Measurements from ENCODE around the gene GPR3.

The GPR3 gene

GRCh38 chr1:27359822-27360158 is 32.6 kb upstream of the GPR3 start:
- DNase-seq: no peak

GRCh38 chr1:27360159-27361043 is 32.0 kb upstream of the GPR3 start:
- no peak for DNase-seq

GRCh38 chr1:27361044-27361402 is 31.4 kb upstream of the GPR3 start:
- DNase-seq: no peak

GRCh38 chr1:27361553-27361952 is 30.9 kb upstream of the GPR3 start:
- no peak for DNase-seq

- no peak for DNase-seq
These were observed 28.4 kb upstream of the GPR3 start for GRCh38 chr1:27363766-27364695.

- DNase-seq: no peak
These were observed 27.6 kb upstream of the GPR3 start for GRCh38 chr1:27364696-27365371.

GRCh38 chr1:27365372-27366112 is 26.9 kb upstream of the GPR3 start:
- peak; percentile 88 for DNase-seq

- DNase-seq: peak; percentile 85
These were observed 26.4 kb upstream of the GPR3 start for GRCh38 chr1:27366113-27366410.

GRCh38 chr1:27366411-27367159 is 25.8 kb upstream of the GPR3 start, which contains the start of gene MAP3K6:
Gene MAP3K6 (minus strand): TSS chr1:27366961. CDS start chr1:27366597, 364 bp downstream.
- peak; percentile 82 for DNase-seq

- DNase-seq: no peak
These were observed 25.2 kb upstream of the GPR3 start for GRCh38 chr1:27367160-27367650.

- DNase-seq: no peak
These were observed 23.4 kb upstream of the GPR3 start for GRCh38 chr1:27368869-27369582.

- DNase-seq: no peak
These were observed 20.2 kb upstream of the GPR3 start for GRCh38 chr1:27372022-27372807.

GRCh38 chr1:27372808-27373690 is 19.4 kb upstream of the GPR3 start:
- DNase-seq: no peak

GRCh38 chr1:27374362-27375086 is 17.9 kb upstream of the GPR3 start, which contains the start of gene FCN3:
Gene FCN3 (minus strand): TSS chr1:27374824. CDS start chr1:27374818, 6 bp downstream.
- DNase-seq: no peak

GRCh38 chr1:27377760-27378495 is 14.5 kb upstream of the GPR3 start:
- no peak for DNase-seq

- no peak for DNase-seq
These were observed 12.8 kb upstream of the GPR3 start for GRCh38 chr1:27379564-27380122.

- DNase-seq: no peak
These were observed 12.2 kb upstream of the GPR3 start for GRCh38 chr1:27380224-27380623.
